Measurements from ENCODE around the gene PTPRO. TPM values are rescaled to one million over a fixed set of nuclear protein-coding genes. Genes with fewer than 3 reads are reported as not detected.

Gene PTPRO
- total RNA-seq, 4 donors from 2014 or later = 0.26 to 0.81 (median 0.51) TPM

- H3K4me3 ChIP-seq = no peak overlapping the region
- DNase-seq (ENCODE audit: low spot score in 2 of 2) = no peak
- H3K36me3 ChIP-seq = no peaks in the 10 kb centered on the region
- H3K4me1 ChIP-seq = no peaks in the 10 kb centered on the region
- WGBS = 94% methylated on average over 2 of the region's 2 CpGs
- no peak overlapping the region for H3K27ac ChIP-seq
- TF ChIP-seq POLR2AphosphoS5 (IDR thresholded peaks at IDR 0.05) (no peak), CTCF (IDR thresholded peaks at IDR 0.05) (no peak), POLR2A (IDR thresholded peaks at IDR 0.05) (no peak), EP300 (IDR thresholded peaks at IDR 0.05) (no peak)
- H3K9me3 ChIP-seq = no peaks in the 10 kb centered on the region
- no peaks in the 10 kb centered on the region for H3K27me3 ChIP-seq
Observed at GRCh38 chr12:15435597-15435996, 113.3 kb downstream of the PTPRO start.

- no peak for TF ChIP-seq POLR2A (IDR thresholded peaks at IDR 0.05)
- no peak for TF ChIP-seq CTCF (IDR thresholded peaks at IDR 0.05)
- no peak for TF ChIP-seq EP300 (IDR thresholded peaks at IDR 0.05)
- no peak for TF ChIP-seq POLR2AphosphoS5 (IDR thresholded peaks at IDR 0.05)
- no peak overlapping the region for H3K27ac ChIP-seq
Observed at GRCh38 chr12:15439459-15439858, 117.2 kb downstream of the PTPRO start.

GRCh38 chr12:15443050-15443449, 120.7 kb downstream of the PTPRO start:
- no peaks in the 10 kb centered on the region for H3K36me3 ChIP-seq
- no peaks in the 10 kb centered on the region for H3K9me3 ChIP-seq
- DNase-seq (ENCODE audit: low spot score in 2 of 2) = no peak
- TF ChIP-seq CTCF (IDR thresholded peaks at IDR 0.05) (no peak), EP300 (IDR thresholded peaks at IDR 0.05) (no peak), POLR2A (IDR thresholded peaks at IDR 0.05) (no peak), POLR2AphosphoS5 (IDR thresholded peaks at IDR 0.05) (no peak)
- no peaks in the 10 kb centered on the region for H3K27me3 ChIP-seq
- H3K4me1 ChIP-seq = no peaks in the 10 kb centered on the region
- H3K27ac ChIP-seq = no peak overlapping the region
- 88% methylated on average over 3 of the region's 3 CpGs for WGBS
- H3K4me3 ChIP-seq = no peak overlapping the region

More at GRCh38 chr12:15439459-15439858, 117.2 kb downstream of the PTPRO start:
- H3K27me3 ChIP-seq = no peaks in the 10 kb centered on the region
- no peak overlapping the region for H3K4me3 ChIP-seq
- WGBS = 87% methylated on average over 9 of the region's 9 CpGs
- no peaks in the 10 kb centered on the region for H3K9me3 ChIP-seq
- H3K36me3 ChIP-seq = no peaks in the 10 kb centered on the region
- DNase-seq (ENCODE audit: low spot score in 2 of 2) = no peak
- H3K4me1 ChIP-seq = no peaks in the 10 kb centered on the region

GRCh38 chr12:15443611-15444010, 121.3 kb downstream of the PTPRO start:
- Histone ChIP-seq H3K36me3 (no peaks in the 10 kb centered on the region), H3K4me1 (no peaks in the 10 kb centered on the region), H3K9me3 (no peaks in the 10 kb centered on the region), H3K4me3 (no peak overlapping the region), H3K27ac (no peak overlapping the region), H3K27me3 (no peaks in the 10 kb centered on the region)
- no peak for DNase-seq (ENCODE audit: low spot score in 2 of 2)
- WGBS = 61% methylated on average over 4 of the region's 4 CpGs
- TF ChIP-seq CTCF (IDR thresholded peaks at IDR 0.05) (no peak), POLR2AphosphoS5 (IDR thresholded peaks at IDR 0.05) (no peak), EP300 (IDR thresholded peaks at IDR 0.05) (no peak), POLR2A (IDR thresholded peaks at IDR 0.05) (no peak)

GRCh38 chr12:15444523-15444922, 122.2 kb downstream of the PTPRO start:
- H3K4me1 ChIP-seq = no peaks in the 10 kb centered on the region
- no peak overlapping the region for H3K4me3 ChIP-seq
- 93% methylated on average over 4 of the region's 4 CpGs for WGBS
- no peaks in the 10 kb centered on the region for H3K36me3 ChIP-seq
- no peak for TF ChIP-seq CTCF (IDR thresholded peaks at IDR 0.05)
- TF ChIP-seq EP300 (IDR thresholded peaks at IDR 0.05) = no peak
- TF ChIP-seq POLR2AphosphoS5 (IDR thresholded peaks at IDR 0.05) = no peak
- TF ChIP-seq POLR2A (IDR thresholded peaks at IDR 0.05) = no peak
- no peak for DNase-seq (ENCODE audit: low spot score in 2 of 2)
- no peak overlapping the region for H3K27ac ChIP-seq
- no peaks in the 10 kb centered on the region for H3K9me3 ChIP-seq
- no peaks in the 10 kb centered on the region for H3K27me3 ChIP-seq
